Breast epithelium (tissue), 3 donors: ENCODE measurements around the gene DHX58.

Experiments used
- CTCF ChIP-seq, 3 donors: fragments of 450-650 bp; IDR thresholded peaks; one replicate each; pipeline ENCODE4 v1.5.1; 2016 to 2017; ENCODE audit warnings: antibody characterized with exemption in 3 of 3, mild to moderate bottlenecking in 3 of 3, moderate library complexity in 3 of 3
- POLR2A ChIP-seq: fragments of 450-650 bp; IDR thresholded peaks from one replicate; pipeline ENCODE4 v1.6.1; 2016; ENCODE audit warnings: antibody characterized with exemption, mild to moderate bottlenecking, moderate library complexity
- POLR2AphosphoS5 ChIP-seq, 3 donors: sonication (generic); formaldehyde crosslinking; IDR thresholded peaks; one replicate each; pipeline ENCODE4 v1.6.1; 2017; ENCODE audit warnings: antibody characterized with exemption in 3 of 3

- TF ChIP-seq POLR2A (no peak), POLR2AphosphoS5 (IDR thresholded peaks at IDR 0.05) (no peak), CTCF (IDR thresholded peaks at IDR 0.05) (no peak)
Measured at GRCh38 chr17:42138749-42139492, 26.4 kb upstream of the DHX58 start.
